Measurements from ENCODE around the gene LUZP4. TPM values are rescaled to one million over a fixed set of nuclear protein-coding genes. Genes with fewer than 3 reads are reported as not detected.

The LUZP4 gene
- total RNA-seq, 1 experiment from 2014 or later, result not detected

DNA sequence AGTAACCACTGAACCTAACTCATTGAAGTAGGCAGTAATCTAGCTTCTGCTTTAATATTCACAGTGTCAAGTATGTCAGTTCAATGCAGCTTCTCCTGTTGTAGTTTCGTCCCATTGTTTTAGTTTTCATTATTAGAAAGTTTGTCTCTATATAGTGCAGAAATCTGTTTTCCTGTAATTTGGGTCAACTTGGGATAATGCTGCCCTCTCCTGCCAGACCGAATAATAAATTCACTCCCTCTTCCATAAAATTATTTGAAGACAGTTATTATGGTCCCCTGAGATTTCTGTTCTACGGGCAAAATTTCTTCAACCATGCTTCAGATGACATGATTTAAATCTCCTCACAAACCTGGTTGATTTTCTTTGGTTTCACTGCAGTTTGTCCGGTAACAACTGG is 4.6 kb upstream of the LUZP4 start (continued):
- TF ChIP-seq, protein P1, sequence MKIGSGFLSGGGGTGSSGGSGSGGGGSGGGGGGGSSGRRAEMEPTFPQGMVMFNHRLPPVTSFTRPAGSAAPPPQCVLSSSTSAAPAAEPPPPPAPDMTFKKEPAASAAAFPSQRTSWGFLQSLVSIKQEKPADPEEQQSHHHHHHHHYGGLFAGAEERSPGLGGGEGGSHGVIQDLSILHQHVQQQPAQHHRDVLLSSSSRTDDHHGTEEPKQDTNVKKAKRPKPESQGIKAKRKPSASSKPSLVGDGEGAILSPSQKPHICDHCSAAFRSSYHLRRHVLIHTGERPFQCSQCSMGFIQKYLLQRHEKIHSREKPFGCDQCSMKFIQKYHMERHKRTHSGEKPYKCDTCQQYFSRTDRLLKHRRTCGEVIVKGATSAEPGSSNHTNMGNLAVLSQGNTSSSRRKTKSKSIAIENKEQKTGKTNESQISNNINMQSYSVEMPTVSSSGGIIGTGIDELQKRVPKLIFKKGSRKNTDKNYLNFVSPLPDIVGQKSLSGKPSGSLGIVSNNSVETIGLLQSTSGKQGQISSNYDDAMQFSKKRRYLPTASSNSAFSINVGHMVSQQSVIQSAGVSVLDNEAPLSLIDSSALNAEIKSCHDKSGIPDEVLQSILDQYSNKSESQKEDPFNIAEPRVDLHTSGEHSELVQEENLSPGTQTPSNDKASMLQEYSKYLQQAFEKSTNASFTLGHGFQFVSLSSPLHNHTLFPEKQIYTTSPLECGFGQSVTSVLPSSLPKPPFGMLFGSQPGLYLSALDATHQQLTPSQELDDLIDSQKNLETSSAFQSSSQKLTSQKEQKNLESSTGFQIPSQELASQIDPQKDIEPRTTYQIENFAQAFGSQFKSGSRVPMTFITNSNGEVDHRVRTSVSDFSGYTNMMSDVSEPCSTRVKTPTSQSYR (CRISPR knock-in tag; IDR thresholded peaks at IDR 0.05), result no peak
- no peak for TF ChIP-seq SOX15 (CRISPR knock-in tag; IDR thresholded peaks at IDR 0.05)
- TF ChIP-seq, protein P2, sequence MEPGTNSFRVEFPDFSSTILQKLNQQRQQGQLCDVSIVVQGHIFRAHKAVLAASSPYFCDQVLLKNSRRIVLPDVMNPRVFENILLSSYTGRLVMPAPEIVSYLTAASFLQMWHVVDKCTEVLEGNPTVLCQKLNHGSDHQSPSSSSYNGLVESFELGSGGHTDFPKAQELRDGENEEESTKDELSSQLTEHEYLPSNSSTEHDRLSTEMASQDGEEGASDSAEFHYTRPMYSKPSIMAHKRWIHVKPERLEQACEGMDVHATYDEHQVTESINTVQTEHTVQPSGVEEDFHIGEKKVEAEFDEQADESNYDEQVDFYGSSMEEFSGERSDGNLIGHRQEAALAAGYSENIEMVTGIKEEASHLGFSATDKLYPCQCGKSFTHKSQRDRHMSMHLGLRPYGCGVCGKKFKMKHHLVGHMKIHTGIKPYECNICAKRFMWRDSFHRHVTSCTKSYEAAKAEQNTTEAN (CRISPR knock-in tag; IDR thresholded peaks at IDR 0.05), result no peak
- TF ChIP-seq NR3C1 (CRISPR knock-in tag; conservative IDR thresholded peaks at IDR 0.05; ENCODE audit: low read depth), result no peak
- no peak for TF ChIP-seq CREM (CRISPR knock-in tag; IDR thresholded peaks at IDR 0.05)
- TF ChIP-seq, protein P3, sequence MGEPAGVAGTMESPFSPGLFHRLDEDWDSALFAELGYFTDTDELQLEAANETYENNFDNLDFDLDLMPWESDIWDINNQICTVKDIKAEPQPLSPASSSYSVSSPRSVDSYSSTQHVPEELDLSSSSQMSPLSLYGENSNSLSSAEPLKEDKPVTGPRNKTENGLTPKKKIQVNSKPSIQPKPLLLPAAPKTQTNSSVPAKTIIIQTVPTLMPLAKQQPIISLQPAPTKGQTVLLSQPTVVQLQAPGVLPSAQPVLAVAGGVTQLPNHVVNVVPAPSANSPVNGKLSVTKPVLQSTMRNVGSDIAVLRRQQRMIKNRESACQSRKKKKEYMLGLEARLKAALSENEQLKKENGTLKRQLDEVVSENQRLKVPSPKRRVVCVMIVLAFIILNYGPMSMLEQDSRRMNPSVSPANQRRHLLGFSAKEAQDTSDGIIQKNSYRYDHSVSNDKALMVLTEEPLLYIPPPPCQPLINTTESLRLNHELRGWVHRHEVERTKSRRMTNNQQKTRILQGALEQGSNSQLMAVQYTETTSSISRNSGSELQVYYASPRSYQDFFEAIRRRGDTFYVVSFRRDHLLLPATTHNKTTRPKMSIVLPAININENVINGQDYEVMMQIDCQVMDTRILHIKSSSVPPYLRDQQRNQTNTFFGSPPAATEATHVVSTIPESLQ (CRISPR knock-in tag; IDR thresholded peaks at IDR 0.05), result no peak
- TF ChIP-seq, protein P4, sequence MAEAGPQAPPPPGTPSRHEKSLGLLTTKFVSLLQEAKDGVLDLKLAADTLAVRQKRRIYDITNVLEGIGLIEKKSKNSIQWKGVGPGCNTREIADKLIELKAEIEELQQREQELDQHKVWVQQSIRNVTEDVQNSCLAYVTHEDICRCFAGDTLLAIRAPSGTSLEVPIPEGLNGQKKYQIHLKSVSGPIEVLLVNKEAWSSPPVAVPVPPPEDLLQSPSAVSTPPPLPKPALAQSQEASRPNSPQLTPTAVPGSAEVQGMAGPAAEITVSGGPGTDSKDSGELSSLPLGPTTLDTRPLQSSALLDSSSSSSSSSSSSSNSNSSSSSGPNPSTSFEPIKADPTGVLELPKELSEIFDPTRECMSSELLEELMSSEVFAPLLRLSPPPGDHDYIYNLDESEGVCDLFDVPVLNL (CRISPR knock-in tag; IDR thresholded peaks at IDR 0.05; ENCODE audit: borderline replicate concordance, low read depth), result no peak
- TF ChIP-seq KAT7 (CRISPR knock-in tag; IDR thresholded peaks at IDR 0.05; ENCODE audit: borderline replicate concordance), result no peak

DNA sequence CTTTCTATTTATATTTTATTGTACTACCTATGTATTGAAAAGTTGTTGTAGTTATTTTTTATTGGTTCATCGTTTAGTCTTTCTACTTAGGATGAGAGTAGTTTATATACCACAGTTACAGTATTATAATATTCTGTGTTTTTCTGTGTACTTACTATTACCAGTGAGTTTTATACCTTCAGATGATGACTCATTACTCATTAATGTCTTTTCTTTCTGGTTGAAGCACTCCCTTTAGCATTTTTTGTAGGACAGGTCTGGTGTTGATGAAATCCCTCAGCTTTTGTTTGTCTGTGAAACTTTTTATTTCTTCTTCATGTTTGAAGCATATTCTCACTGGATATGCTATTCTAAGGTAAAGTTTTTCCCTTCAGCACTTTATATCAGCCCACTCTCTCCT is 7.7 kb downstream of the LUZP4 start:
- ATAC-seq, result no peak
- TF ChIP-seq RELA (CRISPR knock-in tag; IDR thresholded peaks at IDR 0.05; ENCODE audit: borderline replicate concordance) (no peak), TEAD1 (CRISPR knock-in tag; IDR thresholded peaks at IDR 0.05) (no peak), FOXK1 (CRISPR knock-in tag; IDR thresholded peaks at IDR 0.05) (no peak), ZNF219 (CRISPR knock-in tag; IDR thresholded peaks at IDR 0.05; ENCODE audit: borderline replicate concordance) (no peak), JUN (CRISPR knock-in tag; IDR thresholded peaks at IDR 0.05) (no peak), TEAD4 (CRISPR knock-in tag; IDR thresholded peaks at IDR 0.05) (no peak), SP1 (CRISPR knock-in tag; conservative IDR thresholded peaks at IDR 0.05) (no peak), JAZF1 (CRISPR knock-in tag; IDR thresholded peaks at IDR 0.05) (no peak), FOXJ3 (CRISPR knock-in tag; IDR thresholded peaks at IDR 0.05; ENCODE audit: borderline replicate concordance) (no peak), ZNF416 (CRISPR knock-in tag; IDR thresholded peaks at IDR 0.05) (no peak)
- TF ChIP-seq, protein P5, sequence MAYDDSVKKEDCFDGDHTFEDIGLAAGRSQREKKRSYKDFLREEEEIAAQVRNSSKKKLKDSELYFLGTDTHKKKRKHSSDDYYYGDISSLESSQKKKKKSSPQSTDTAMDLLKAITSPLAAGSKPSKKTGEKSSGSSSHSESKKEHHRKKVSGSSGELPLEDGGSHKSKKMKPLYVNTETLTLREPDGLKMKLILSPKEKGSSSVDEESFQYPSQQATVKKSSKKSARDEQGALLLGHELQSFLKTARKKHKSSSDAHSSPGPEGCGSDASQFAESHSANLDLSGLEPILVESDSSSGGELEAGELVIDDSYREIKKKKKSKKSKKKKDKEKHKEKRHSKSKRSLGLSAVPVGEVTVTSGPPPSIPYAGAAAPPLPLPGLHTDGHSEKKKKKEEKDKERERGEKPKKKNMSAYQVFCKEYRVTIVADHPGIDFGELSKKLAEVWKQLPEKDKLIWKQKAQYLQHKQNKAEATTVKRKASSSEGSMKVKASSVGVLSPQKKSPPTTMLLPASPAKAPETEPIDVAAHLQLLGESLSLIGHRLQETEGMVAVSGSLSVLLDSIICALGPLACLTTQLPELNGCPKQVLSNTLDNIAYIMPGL (CRISPR knock-in tag; IDR thresholded peaks at IDR 0.05), result no peak
- TF ChIP-seq, protein P2 (CRISPR knock-in tag; IDR thresholded peaks at IDR 0.05), result no peak
- TF ChIP-seq, protein P6, sequence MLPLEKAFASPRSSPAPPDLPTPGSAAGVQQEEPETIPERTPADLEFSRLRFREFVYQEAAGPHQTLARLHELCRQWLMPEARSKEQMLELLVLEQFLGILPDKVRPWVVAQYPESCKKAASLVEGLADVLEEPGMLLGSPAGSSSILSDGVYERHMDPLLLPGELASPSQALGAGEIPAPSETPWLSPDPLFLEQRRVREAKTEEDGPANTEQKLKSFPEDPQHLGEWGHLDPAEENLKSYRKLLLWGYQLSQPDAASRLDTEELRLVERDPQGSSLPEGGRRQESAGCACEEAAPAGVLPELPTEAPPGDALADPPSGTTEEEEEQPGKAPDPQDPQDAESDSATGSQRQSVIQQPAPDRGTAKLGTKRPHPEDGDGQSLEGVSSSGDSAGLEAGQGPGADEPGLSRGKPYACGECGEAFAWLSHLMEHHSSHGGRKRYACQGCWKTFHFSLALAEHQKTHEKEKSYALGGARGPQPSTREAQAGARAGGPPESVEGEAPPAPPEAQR (CRISPR knock-in tag; IDR thresholded peaks at IDR 0.05), result no peak
- TF ChIP-seq, protein P7, sequence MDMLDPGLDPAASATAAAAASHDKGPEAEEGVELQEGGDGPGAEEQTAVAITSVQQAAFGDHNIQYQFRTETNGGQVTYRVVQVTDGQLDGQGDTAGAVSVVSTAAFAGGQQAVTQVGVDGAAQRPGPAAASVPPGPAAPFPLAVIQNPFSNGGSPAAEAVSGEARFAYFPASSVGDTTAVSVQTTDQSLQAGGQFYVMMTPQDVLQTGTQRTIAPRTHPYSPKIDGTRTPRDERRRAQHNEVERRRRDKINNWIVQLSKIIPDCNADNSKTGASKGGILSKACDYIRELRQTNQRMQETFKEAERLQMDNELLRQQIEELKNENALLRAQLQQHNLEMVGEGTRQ (CRISPR knock-in tag; IDR thresholded peaks at IDR 0.05), result no peak
- TF ChIP-seq, protein P8, sequence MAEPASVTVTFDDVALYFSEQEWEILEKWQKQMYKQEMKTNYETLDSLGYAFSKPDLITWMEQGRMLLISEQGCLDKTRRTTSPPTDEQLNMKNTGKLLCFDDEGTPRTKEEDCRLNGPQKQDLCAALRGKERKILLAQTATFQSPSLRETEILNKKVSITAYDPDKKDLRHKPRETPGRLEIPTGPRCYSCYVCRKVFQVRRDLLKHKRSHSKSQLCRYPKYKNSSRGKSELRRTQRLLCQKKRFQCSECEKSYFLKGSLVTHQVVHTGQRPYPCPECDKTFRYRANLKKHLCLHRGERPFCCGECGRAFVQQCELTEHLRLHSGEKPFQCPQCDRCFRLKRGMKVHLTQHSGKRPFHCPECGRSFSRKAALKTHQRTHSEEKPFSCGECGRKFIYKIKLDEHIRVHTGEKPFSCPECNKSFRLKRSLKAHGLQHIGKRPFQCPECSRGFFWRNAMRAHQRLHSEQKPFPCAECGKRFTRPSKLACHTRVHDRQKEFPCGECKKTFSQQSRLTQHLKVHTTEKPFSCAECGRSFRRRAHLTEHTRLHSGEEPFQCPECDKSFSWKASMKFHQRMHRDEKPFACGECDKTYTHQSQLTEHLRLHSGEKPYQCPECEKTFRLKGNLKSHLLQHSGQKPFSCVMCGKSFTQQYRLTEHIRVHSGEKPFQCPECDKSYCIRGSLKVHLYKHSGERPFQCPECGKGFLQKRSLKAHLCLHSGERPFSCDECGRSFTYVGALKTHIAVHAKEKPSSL (CRISPR knock-in tag; conservative IDR thresholded peaks at IDR 0.05), result no peak

More for the DNA sequence above, 7.7 kb downstream of the LUZP4 start:
- Mint-ChIP-seq H3K36me3 (no peaks in the 10 kb centered on the region), H3K9me3 (no peaks in the 10 kb centered on the region), H3K4me3 (no peak overlapping the region), H3K27me3 (ENCODE audit: low read depth) (peaks cover 13% of the 10 kb centered on the region), H3K27ac (no peak overlapping the region), H3K4me1 (no peaks in the 10 kb centered on the region)
- POLR2A ChIA-PET, result no interaction called here
- DNase-seq (ENCODE audit: low spot score), result no peak
- CTCF ChIA-PET, result no interaction called here

All from WTC11 (cell line).